K562 (cell line): ENCODE results near the gene FAM20B. TPM values are rescaled to one million over a fixed set of nuclear protein-coding genes. Genes with fewer than 3 reads are reported as not detected.
A peak's percentile ranks its signal among the peaks of the same experiment; 100 is the strongest.

ENCODE experiments used
- ARID1B ChIP-seq: fragments of 450-650 bp; IDR thresholded peaks from 2 replicates; pipeline ENCODE4 v1.6.1; 2016; ENCODE audit warnings: antibody characterized with exemption, mild to moderate bottlenecking, inconsistent platforms
- ARNT ChIP-seq, 2 experiments: fragments of 450-650 bp; IDR thresholded peaks; 2 replicates each; pipeline ENCODE4 v1.6.1; 2016; ENCODE audit warnings: mild to moderate bottlenecking in 1 of 2
- ELF2 ChIP-seq: fragments of 250-450 bp; sonication (Bioruptor Pico); IDR thresholded peaks from 2 replicates; pipeline ENCODE4 v1.5.0; 2021; ENCODE audit warnings: mild to moderate bottlenecking
- HOXB6 ChIP-seq: fragments of 250-450 bp; sonication (Bioruptor Pico); IDR thresholded peaks from 2 replicates; pipeline ENCODE4 v1.5.1; 2022; ENCODE audit warnings: mild to moderate bottlenecking, borderline replicate concordance
- NCOR1 ChIP-seq: fragments of 450-650 bp; IDR thresholded peaks from 2 replicates; pipeline ENCODE4 v1.6.1; 2016; ENCODE audit warnings: mild to moderate bottlenecking, moderate library complexity
- NFIC ChIP-seq: fragments of 450-650 bp; IDR thresholded peaks from 2 replicates; pipeline ENCODE4 v1.6.1; 2017; ENCODE audit warnings: mild to moderate bottlenecking, inconsistent platforms
- POLR2G ChIP-seq: fragments of 200-400 bp; formaldehyde crosslinking; IDR thresholded peaks from 2 replicates; pipeline ENCODE4 v1.6.1; 2017; ENCODE audit warnings: low read depth, mild to moderate bottlenecking, antibody characterized with exemption, low read length, moderate library complexity
- POLR2H ChIP-seq: IDR thresholded peaks from 2 replicates; pipeline ENCODE4 v1.6.1; 2016; ENCODE audit warnings: missing genetic modification characterization, low read depth, mild to moderate bottlenecking, control low read depth, missing compliant biosample characterization, moderate library complexity
- POLR3G ChIP-seq: IDR thresholded peaks from 2 replicates; pipeline ENCODE4 v1.6.1; 2011; ENCODE audit not compliant: insufficient read length, insufficient replicate concordance; ENCODE audit errors: extremely low read depth
- PTBP1 ChIP-seq: fragments of 200-400 bp; formaldehyde crosslinking; IDR thresholded peaks from 2 replicates; pipeline ENCODE4 v1.6.1; 2017; ENCODE audit warnings: low read depth, low read length
- RNF2 ChIP-seq: sonication (generic); IDR thresholded peaks from 2 replicates; pipeline ENCODE4 v1.6.1; 2016
- SMARCA5 ChIP-seq: fragments of 450-650 bp; IDR thresholded peaks from 2 replicates; pipeline ENCODE4 v1.6.1; 2016
- SMARCB1 ChIP-seq: IDR thresholded peaks from 2 replicates; pipeline ENCODE4 v1.6.1; 2011; ENCODE audit warnings: improper control_type of control experiment, low read depth; ENCODE audit not compliant: insufficient read length
- TAF9B ChIP-seq: fragments of 450-650 bp; IDR thresholded peaks from 2 replicates; pipeline ENCODE4 v1.6.1; 2018; ENCODE audit warnings: mild to moderate bottlenecking; ENCODE audit not compliant: partially characterized antibody
- TARDBP ChIP-seq: fragments of 450-650 bp; IDR thresholded peaks from 2 replicates; pipeline ENCODE4 v1.6.1; 2016
- ZNF589 ChIP-seq: fragments of 200-800 bp; sonication (Bioruptor generic); IDR thresholded peaks from 2 replicates; pipeline ENCODE4 v1.6.1; 2016; ENCODE audit warnings: low read depth, missing genetic modification characterization, missing compliant biosample characterization
- ZNF76 ChIP-seq: fragments of 250-450 bp; sonication (Bioruptor Pico); IDR thresholded peaks from 2 replicates; pipeline ENCODE4 v1.4.0; 2020; ENCODE audit warnings: mild to moderate bottlenecking, moderate library complexity, borderline replicate concordance
- polyA plus RNA-seq, 8 experiments: library from polyadenylated mRNA; depleted of rRNA in 4 of 8; stranded (reverse) in 5 of 8; unstranded in 3 of 8; fragments of >200 nt; fragmentation: Nextera tagmentation in 2 of 8; fragmentation: Illumina TruSeq in 1 of 8; extraction: Ambion mirVana in 2 of 8; extraction: Trizol in 1 of 8; gene quantifications; 2 replicates each; pipeline versions ENCODE4 v1.2.1 to v1.2.3, GENCODE V29; 2011 to 2014; ENCODE audit warnings: inconsistent platforms in 1 of 8, missing spikeins in 1 of 8
- total RNA-seq, 7 experiments: library from RNA; depleted of rRNA in 6 of 7; stranded (reverse); fragments of >200 nt in 6 of 7; fragmentation: Illumina TruSeq in 2 of 7; extraction: Trizol in 2 of 7; gene quantifications; 2 replicates each; pipeline versions ENCODE4 v1.2.1 to v1.2.3, GENCODE V29; 2011 to 2021; ENCODE audit warnings: low replicate concordance in 1 of 7
- TF ChIP-seq, protein P1 (sequence below): fragments of 250-450 bp; sonication (Bioruptor Pico); IDR thresholded peaks from 2 replicates; pipeline ENCODE4 v1.4.0; 2020; ENCODE audit warnings: mild to moderate bottlenecking, moderate library complexity, borderline replicate concordance
- TF ChIP-seq, protein P2 (sequence below): sonication (generic); formaldehyde crosslinking; IDR thresholded peaks from 2 replicates; pipeline ENCODE4 v1.8.1; 2023; ENCODE audit warnings: mild to moderate bottlenecking, missing genetic modification reagents
- TF ChIP-seq, protein P3 (sequence below): fragments of 250-450 bp; sonication (Bioruptor Pico); IDR thresholded peaks from 2 replicates; pipeline ENCODE4 v1.5.0; 2022; ENCODE audit warnings: mild to moderate bottlenecking
- TF ChIP-seq, protein P4 (sequence below): fragments of 250-450 bp; sonication (Bioruptor Pico); IDR thresholded peaks from 2 replicates; pipeline ENCODE4 v1.8.0; 2022; ENCODE audit warnings: moderate library complexity, mild to moderate bottlenecking, inconsistent platforms

Gene FAM20B
- total and polyA plus RNA-seq, 9 of the 15 experiments (the other 6 are each of a cell fraction or from before 2014, with no cell fraction given): 7.2 to 67.5 (median 42.9) TPM

DNA sequence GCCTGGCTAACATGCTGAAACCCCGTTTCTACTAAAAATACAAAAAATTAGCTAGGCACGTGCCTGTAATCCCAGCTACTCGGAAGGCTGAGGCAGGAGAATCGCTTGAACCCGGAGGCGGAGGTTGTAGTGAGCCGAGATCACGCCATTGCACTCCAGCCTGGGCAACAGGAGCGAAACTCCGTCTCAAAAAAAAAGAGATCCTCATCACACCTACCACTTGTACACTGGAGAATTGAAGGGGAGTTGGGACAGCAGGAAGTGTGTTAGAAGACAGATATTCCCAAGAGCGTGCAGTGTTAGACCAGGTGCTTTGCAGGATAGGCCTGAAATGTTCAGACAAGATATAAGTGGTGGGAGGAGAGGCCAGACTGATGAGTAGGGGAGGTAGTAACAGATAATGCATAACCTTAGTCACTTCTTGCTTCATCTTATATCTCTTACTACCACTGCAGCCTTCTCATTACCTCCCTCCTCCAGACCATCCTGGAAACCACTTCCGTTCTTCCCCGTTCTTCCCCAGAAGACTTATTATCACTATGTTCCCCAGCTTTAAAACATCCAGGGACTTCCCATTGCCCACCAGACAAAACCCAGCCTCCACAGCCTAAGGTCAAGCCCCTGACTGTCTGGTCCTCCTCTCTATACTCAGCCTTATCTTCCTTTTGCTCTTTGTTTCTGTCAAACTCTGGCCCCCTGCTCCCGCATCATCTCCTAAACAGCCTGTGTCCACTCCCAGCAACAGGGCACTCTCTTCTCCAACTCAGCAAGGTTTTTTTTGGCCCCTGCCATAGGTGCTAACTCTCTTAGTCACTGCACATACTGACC, 21.3 kb downstream of the FAM20B start (continued):
- TF ChIP-seq SMARCB1 (peak; percentile 100), ZNF589 (peak; percentile 99), TARDBP (peak; percentile 99), TAF9B (peak; percentile 85), NFIC (peak; percentile 99), POLR3G (no peak), RNF2 (peak; percentile 99), ELF2 (CRISPR knock-in tag) (no peak), ARNT (IDR thresholded peaks at IDR 0.05) (peak; percentile 100), ZNF76 (CRISPR knock-in tag) (peak; percentile 74; the same call in 1 of the 2 replicates), POLR2H (tag) (peak; percentile 63; the same call in 1 of the 2 replicates), PTBP1 (peak; percentile 88), ARID1B (peak; percentile 100), NCOR1 (peak; percentile 100), SMARCA5 (peak; percentile 74), HOXB6 (CRISPR knock-in tag) (0 out of 2 replicates have a peak, but pooled peaks have one; percentile 18), POLR2G (0 out of 2 replicates have a peak, but pooled peaks have one; percentile 9)
- TF ChIP-seq, protein P1, sequence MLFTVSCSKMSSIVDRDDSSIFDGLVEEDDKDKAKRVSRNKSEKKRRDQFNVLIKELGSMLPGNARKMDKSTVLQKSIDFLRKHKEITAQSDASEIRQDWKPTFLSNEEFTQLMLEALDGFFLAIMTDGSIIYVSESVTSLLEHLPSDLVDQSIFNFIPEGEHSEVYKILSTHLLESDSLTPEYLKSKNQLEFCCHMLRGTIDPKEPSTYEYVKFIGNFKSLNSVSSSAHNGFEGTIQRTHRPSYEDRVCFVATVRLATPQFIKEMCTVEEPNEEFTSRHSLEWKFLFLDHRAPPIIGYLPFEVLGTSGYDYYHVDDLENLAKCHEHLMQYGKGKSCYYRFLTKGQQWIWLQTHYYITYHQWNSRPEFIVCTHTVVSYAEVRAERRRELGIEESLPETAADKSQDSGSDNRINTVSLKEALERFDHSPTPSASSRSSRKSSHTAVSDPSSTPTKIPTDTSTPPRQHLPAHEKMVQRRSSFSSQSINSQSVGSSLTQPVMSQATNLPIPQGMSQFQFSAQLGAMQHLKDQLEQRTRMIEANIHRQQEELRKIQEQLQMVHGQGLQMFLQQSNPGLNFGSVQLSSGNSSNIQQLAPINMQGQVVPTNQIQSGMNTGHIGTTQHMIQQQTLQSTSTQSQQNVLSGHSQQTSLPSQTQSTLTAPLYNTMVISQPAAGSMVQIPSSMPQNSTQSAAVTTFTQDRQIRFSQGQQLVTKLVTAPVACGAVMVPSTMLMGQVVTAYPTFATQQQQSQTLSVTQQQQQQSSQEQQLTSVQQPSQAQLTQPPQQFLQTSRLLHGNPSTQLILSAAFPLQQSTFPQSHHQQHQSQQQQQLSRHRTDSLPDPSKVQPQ (CRISPR knock-in tag): peak; percentile 63; the same call in 1 of the 2 replicates
- TF ChIP-seq, protein P2, sequence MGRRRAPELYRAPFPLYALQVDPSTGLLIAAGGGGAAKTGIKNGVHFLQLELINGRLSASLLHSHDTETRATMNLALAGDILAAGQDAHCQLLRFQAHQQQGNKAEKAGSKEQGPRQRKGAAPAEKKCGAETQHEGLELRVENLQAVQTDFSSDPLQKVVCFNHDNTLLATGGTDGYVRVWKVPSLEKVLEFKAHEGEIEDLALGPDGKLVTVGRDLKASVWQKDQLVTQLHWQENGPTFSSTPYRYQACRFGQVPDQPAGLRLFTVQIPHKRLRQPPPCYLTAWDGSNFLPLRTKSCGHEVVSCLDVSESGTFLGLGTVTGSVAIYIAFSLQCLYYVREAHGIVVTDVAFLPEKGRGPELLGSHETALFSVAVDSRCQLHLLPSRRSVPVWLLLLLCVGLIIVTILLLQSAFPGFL: peak; percentile 95
- TF ChIP-seq, protein P3, sequence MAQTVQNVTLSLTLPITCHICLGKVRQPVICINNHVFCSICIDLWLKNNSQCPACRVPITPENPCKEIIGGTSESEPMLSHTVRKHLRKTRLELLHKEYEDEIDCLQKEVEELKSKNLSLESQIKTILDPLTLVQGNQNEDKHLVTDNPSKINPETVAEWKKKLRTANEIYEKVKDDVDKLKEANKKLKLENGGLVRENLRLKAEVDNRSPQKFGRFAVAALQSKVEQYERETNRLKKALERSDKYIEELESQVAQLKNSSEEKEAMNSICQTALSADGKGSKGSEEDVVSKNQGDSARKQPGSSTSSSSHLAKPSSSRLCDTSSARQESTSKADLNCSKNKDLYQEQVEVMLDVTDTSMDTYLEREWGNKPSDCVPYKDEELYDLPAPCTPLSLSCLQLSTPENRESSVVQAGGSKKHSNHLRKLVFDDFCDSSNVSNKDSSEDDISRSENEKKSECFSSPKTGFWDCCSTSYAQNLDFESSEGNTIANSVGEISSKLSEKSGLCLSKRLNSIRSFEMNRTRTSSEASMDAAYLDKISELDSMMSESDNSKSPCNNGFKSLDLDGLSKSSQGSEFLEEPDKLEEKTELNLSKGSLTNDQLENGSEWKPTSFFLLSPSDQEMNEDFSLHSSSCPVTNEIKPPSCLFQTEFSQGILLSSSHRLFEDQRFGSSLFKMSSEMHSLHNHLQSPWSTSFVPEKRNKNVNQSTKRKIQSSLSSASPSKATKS (CRISPR knock-in tag): no peak
- TF ChIP-seq, protein P4, sequence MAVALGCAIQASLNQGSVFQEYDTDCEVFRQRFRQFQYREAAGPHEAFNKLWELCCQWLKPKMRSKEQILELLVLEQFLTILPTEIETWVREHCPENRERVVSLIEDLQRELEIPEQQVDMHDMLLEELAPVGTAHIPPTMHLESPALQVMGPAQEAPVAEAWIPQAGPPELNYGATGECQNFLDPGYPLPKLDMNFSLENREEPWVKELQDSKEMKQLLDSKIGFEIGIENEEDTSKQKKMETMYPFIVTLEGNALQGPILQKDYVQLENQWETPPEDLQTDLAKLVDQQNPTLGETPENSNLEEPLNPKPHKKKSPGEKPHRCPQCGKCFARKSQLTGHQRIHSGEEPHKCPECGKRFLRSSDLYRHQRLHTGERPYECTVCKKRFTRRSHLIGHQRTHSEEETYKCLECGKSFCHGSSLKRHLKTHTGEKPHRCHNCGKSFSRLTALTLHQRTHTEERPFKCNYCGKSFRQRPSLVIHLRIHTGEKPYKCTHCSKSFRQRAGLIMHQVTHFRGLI (CRISPR knock-in tag): peak; percentile 82; the same call in 1 of the 2 replicates
